Astrocyte (in vitro differentiated cells and primary cell): ENCODE data around the gene PRKD3. TPM values are rescaled to one million over a fixed set of nuclear protein-coding genes. Genes with fewer than 3 reads are reported as not detected.

Experiments
- DNase-seq: peaks from one replicate; pipeline ENCODE4 v3.0.0-alpha.2; 2010; ENCODE audit warnings: low read depth
- FAIRE-seq: peaks from 2 replicates; lab custom pipeline; 2011; peaks lifted over from hg19 to GRCh38; lab: Jason Lieb, UNC
- H2AFZ ChIP-seq: 2 replicates; pipeline ENCODE4 v1.6.0; 2012; ENCODE audit warnings: low read depth, low read length, inconsistent platforms
- H3K27ac ChIP-seq: 2 replicates; pipeline ENCODE4 v1.5.1; 2011; ENCODE audit warnings: low read depth, low read length, inconsistent platforms
- H3K27me3 ChIP-seq: 2 replicates; pipeline ENCODE4 v1.6.0; 2011; ENCODE audit warnings: low read length, inconsistent platforms; ENCODE audit not compliant: insufficient read depth
- H3K36me3 ChIP-seq: 2 replicates; pipeline ENCODE4 v1.5.1; 2011; ENCODE audit warnings: low read length, inconsistent platforms; ENCODE audit not compliant: insufficient read depth
- H3K4me1 ChIP-seq: 2 replicates; pipeline ENCODE4 v1.5.1; 2011; ENCODE audit warnings: low read length, inconsistent platforms; ENCODE audit not compliant: insufficient read depth
- H3K4me2 ChIP-seq: 2 replicates; pipeline ENCODE4 v1.6.0; 2012; ENCODE audit warnings: low read length, inconsistent platforms
- H3K4me3 ChIP-seq: 2 replicates; pipeline ENCODE4 v1.5.1; 2011; ENCODE audit warnings: low read depth, mild to moderate bottlenecking, low read length, inconsistent platforms; ENCODE audit not compliant: insufficient read depth
- H3K79me2 ChIP-seq: 2 replicates; pipeline ENCODE4 v1.6.0; 2012; ENCODE audit warnings: mild to moderate bottlenecking, low read length, inconsistent platforms; ENCODE audit not compliant: insufficient read depth
- H3K9ac ChIP-seq: 2 replicates; pipeline ENCODE4 v1.6.0; 2012; ENCODE audit warnings: mild to moderate bottlenecking, low read length, inconsistent platforms
- H3K9me3 ChIP-seq: 2 replicates; pipeline ENCODE4 v1.5.1; 2012; ENCODE audit warnings: low read depth, mild to moderate bottlenecking, low read length, inconsistent platforms; ENCODE audit not compliant: insufficient read depth
- H4K20me1 ChIP-seq: 2 replicates; pipeline ENCODE4 v1.6.0; 2012; ENCODE audit warnings: low read length, inconsistent platforms; ENCODE audit not compliant: insufficient read depth
- H3K27ac Mint-ChIP-seq: one replicate; pipeline ENCODE4 v1.8.0; 2021; ENCODE audit warnings: mild to moderate bottlenecking, mixed read lengths; ENCODE audit not compliant: unreplicated experiment
- H3K27me3 Mint-ChIP-seq: one replicate; pipeline ENCODE4 v1.8.0; 2021; ENCODE audit warnings: low read depth, mixed read lengths; ENCODE audit not compliant: unreplicated experiment
- H3K36me3 Mint-ChIP-seq: one replicate; pipeline ENCODE4 v1.8.0; 2021; ENCODE audit warnings: low read depth, mixed read lengths; ENCODE audit not compliant: unreplicated experiment
- H3K4me1 Mint-ChIP-seq: one replicate; pipeline ENCODE4 v1.8.0; 2021; ENCODE audit warnings: low read depth, mixed read lengths; ENCODE audit not compliant: unreplicated experiment
- H3K4me3 Mint-ChIP-seq: one replicate; pipeline ENCODE4 v1.8.0; 2021; ENCODE audit warnings: mild to moderate bottlenecking, moderate library complexity, mixed read lengths; ENCODE audit not compliant: unreplicated experiment
- H3K9me3 Mint-ChIP-seq: one replicate; pipeline ENCODE4 v1.8.0; 2021; ENCODE audit warnings: mild to moderate bottlenecking, mixed read lengths; ENCODE audit not compliant: unreplicated experiment
- CTCF ChIP-seq: IDR thresholded peaks from 2 replicates; pipeline ENCODE4 v1.5.1; 2011; ENCODE audit warnings: low read depth, mild to moderate bottlenecking, inconsistent platforms, low read length, moderate library complexity; ENCODE audit not compliant: insufficient read depth
- EZH2 ChIP-seq: IDR thresholded peaks from 2 replicates; pipeline ENCODE4 v1.6.1; 2012; ENCODE audit warnings: mild to moderate bottlenecking, low read length, inconsistent platforms; ENCODE audit not compliant: insufficient read depth
- total RNA-seq: library from RNA; stranded (reverse); gene quantifications from 2 replicates; pipeline ENCODE4 v1.2.1, GENCODE V29; 2021

PRKD3 gene
- total RNA-seq, 1 donor from 2014 or later: 42.5 TPM

GRCh38 chr2:37316181-37316580 is 8.5 kb downstream of the PRKD3 start:
- no peak overlapping the region for H3K27ac ChIP-seq
- H3K9me3 ChIP-seq: no peaks in the 10 kb centered on the region
- no peak overlapping the region for H3K9ac ChIP-seq
- Mint-ChIP-seq H3K36me3 (peaks cover 4% of the 10 kb centered on the region), H3K4me1 (peaks cover 21% of the 10 kb centered on the region), H3K9me3 (no peaks in the 10 kb centered on the region), H3K27me3 (no peaks in the 10 kb centered on the region), H3K27ac (no peak overlapping the region), H3K4me3 (no peak overlapping the region)
- no peak overlapping the region for H2AFZ ChIP-seq
- TF ChIP-seq CTCF (no peak), EZH2 (no peak)
- peaks cover 3% of the 10 kb centered on the region for H3K36me3 ChIP-seq
- H4K20me1 ChIP-seq: peaks cover 53% of the 10 kb centered on the region
- peaks cover 7% of the 10 kb centered on the region for H3K4me1 ChIP-seq
- DNase-seq (no peak), FAIRE-seq (no peak)
- peaks cover 99% of the 10 kb centered on the region for H3K79me2 ChIP-seq
- no peak overlapping the region for H3K4me2 ChIP-seq
- H3K27me3 ChIP-seq: no peaks in the 10 kb centered on the region
- H3K4me3 ChIP-seq: no peak overlapping the region

GRCh38 chr2:37315364-37315763 is 9.3 kb downstream of the PRKD3 start:
- Histone ChIP-seq H3K9ac (no peak overlapping the region), H3K4me3 (no peak overlapping the region), H4K20me1 (peaks cover 58% of the 10 kb centered on the region), H3K79me2 (peaks cover 99% of the 10 kb centered on the region), H3K9me3 (no peaks in the 10 kb centered on the region), H3K4me1 (peaks cover 7% of the 10 kb centered on the region), H3K4me2 (no peak overlapping the region), H2AFZ (no peak overlapping the region), H3K27ac (no peak overlapping the region), H3K36me3 (peaks cover 3% of the 10 kb centered on the region), H3K27me3 (no peaks in the 10 kb centered on the region)
- peaks cover 23% of the 10 kb centered on the region for H3K4me1 Mint-ChIP-seq
- H3K27ac Mint-ChIP-seq: no peak overlapping the region
- H3K9me3 Mint-ChIP-seq: no peaks in the 10 kb centered on the region
- H3K27me3 Mint-ChIP-seq: no peaks in the 10 kb centered on the region
- FAIRE-seq (no peak), DNase-seq (no peak)
- H3K4me3 Mint-ChIP-seq: no peak overlapping the region
- TF ChIP-seq EZH2 (no peak), CTCF (no peak)
- peaks cover 4% of the 10 kb centered on the region for H3K36me3 Mint-ChIP-seq

- peak; percentile 13 for FAIRE-seq
- H3K27me3 Mint-ChIP-seq: no peaks in the 10 kb centered on the region
These were observed 17.1 kb downstream of the PRKD3 start for GRCh38 chr2:37307500-37307899.

More at GRCh38 chr2:37307500-37307899, 17.1 kb downstream of the PRKD3 start:
- Histone ChIP-seq H3K4me1 (no peaks in the 10 kb centered on the region), H3K36me3 (no peaks in the 10 kb centered on the region), H3K4me2 (no peak overlapping the region), H3K79me2 (peaks cover 96% of the 10 kb centered on the region), H3K27ac (no peak overlapping the region), H3K9me3 (no peaks in the 10 kb centered on the region), H3K9ac (no peak overlapping the region), H3K4me3 (no peak overlapping the region), H4K20me1 (peaks cover 64% of the 10 kb centered on the region), H3K27me3 (no peaks in the 10 kb centered on the region), H2AFZ (no peak overlapping the region)
- H3K9me3 Mint-ChIP-seq: no peaks in the 10 kb centered on the region
- no peak for DNase-seq
- H3K36me3 Mint-ChIP-seq: no peaks in the 10 kb centered on the region
- H3K27ac Mint-ChIP-seq: no peak overlapping the region
- H3K4me3 Mint-ChIP-seq: no peak overlapping the region
- no peak for TF ChIP-seq EZH2
- TF ChIP-seq CTCF: no peak
- peaks cover 5% of the 10 kb centered on the region for H3K4me1 Mint-ChIP-seq
